HepG2 (cell line): ENCODE data around the gene CHID1. TPM values are rescaled to one million over a fixed set of nuclear protein-coding genes. Genes with fewer than 3 reads are reported as not detected.

ENCODE experiments used
- AHR ChIP-seq: IDR thresholded peaks from 2 replicates; pipeline ENCODE4 v1.6.1; 2018; ENCODE audit warnings: missing genetic modification reagents, missing compliant biosample characterization
- ASH2L ChIP-seq: fragments of 300-600, 200-600 bp; sonication (generic); IDR thresholded peaks from 2 replicates; pipeline ENCODE4 v1.7.0; 2017; ENCODE audit warnings: low read depth, mild to moderate bottlenecking, moderate library complexity, mixed read lengths, low read length; ENCODE audit not compliant: insufficient read length
- CENPX ChIP-seq: sonication (generic); formaldehyde crosslinking; IDR thresholded peaks from 2 replicates; pipeline ENCODE4 v1.9.0; 2021; ENCODE audit warnings: mild to moderate bottlenecking, missing genetic modification reagents, moderate library complexity
- FOXO1 ChIP-seq: sonication (generic); formaldehyde crosslinking; IDR thresholded peaks from 2 replicates; pipeline ENCODE4 v1.4.0; 2020; ENCODE audit warnings: missing genetic modification reagents
- KDM5B ChIP-seq: sonication (generic); formaldehyde crosslinking; IDR thresholded peaks from 2 replicates; pipeline ENCODE4 v1.4.0; 2020; ENCODE audit warnings: missing genetic modification reagents, mild to moderate bottlenecking, borderline replicate concordance
- KIAA2018 ChIP-seq: sonication (generic); formaldehyde crosslinking; IDR thresholded peaks from 2 replicates; pipeline ENCODE4 v1.5.0; 2020; ENCODE audit warnings: mild to moderate bottlenecking, missing genetic modification reagents, borderline replicate concordance
- MAFG ChIP-seq: sonication (generic); formaldehyde crosslinking; IDR thresholded peaks from 2 replicates; pipeline ENCODE4 v1.5.1; 2020; ENCODE audit warnings: mild to moderate bottlenecking, missing genetic modification reagents
- NR2F1 ChIP-seq, 2 experiments: fragments of 450-650 bp in 1 of 2; formaldehyde crosslinking in 1 of 2; IDR thresholded peaks; 2 replicates each; pipeline versions ENCODE4 v1.5.0 to v1.6.1; 2016 to 2020; ENCODE audit warnings: mild to moderate bottlenecking in 1 of 2, missing compliant biosample characterization in 1 of 2, missing genetic modification reagents in 1 of 2, moderate library complexity in 1 of 2
- RFX3 ChIP-seq: IDR thresholded peaks from 2 replicates; pipeline ENCODE4 v1.6.1; 2016; ENCODE audit warnings: missing biosample characterization, missing genetic modification reagents
- ZNF207 ChIP-seq: fragments of 450-650 bp; IDR thresholded peaks from 2 replicates; pipeline ENCODE4 v1.6.1; 2016; ENCODE audit warnings: antibody characterized with exemption, borderline replicate concordance
- ZNF275 ChIP-seq: sonication (generic); formaldehyde crosslinking; IDR thresholded peaks from 2 replicates; pipeline ENCODE4 v1.8.0; 2022; ENCODE audit warnings: missing genetic modification reagents, mild to moderate bottlenecking, inconsistent platforms, borderline replicate concordance
- ZNF446 ChIP-seq: sonication (generic); formaldehyde crosslinking; IDR thresholded peaks from 2 replicates; pipeline ENCODE4 v1.5.0; 2020; ENCODE audit warnings: mild to moderate bottlenecking, missing genetic modification reagents
- ZNF639 ChIP-seq: conservative IDR thresholded peaks from 2 replicates; pipeline ENCODE4 v1.6.1; 2018; ENCODE audit warnings: missing genetic modification reagents
- polyA plus RNA-seq, 8 experiments: library from polyadenylated mRNA; depleted of rRNA in 3 of 8; stranded (reverse) in 7 of 8; unstranded in 1 of 8; fragments of >200 nt; fragmentation: Illumina TruSeq in 4 of 8; extraction: Trizol in 4 of 8; gene quantifications; 2 replicates each; pipeline versions ENCODE4 v1.2.1 to v1.2.3, GENCODE V29; 2011 to 2016; ENCODE audit warnings: low read depth in 4 of 8, missing spikeins in 1 of 8, mixed read lengths in 1 of 8; ENCODE audit not compliant: insufficient read depth in 1 of 8
- total RNA-seq, 5 experiments: library from RNA; depleted of rRNA; stranded (reverse); fragments of >200 nt; fragmentation: Illumina TruSeq; extraction: Trizol; gene quantifications; 2 replicates each; pipeline ENCODE4 v1.2.3, GENCODE V29; 2016; ENCODE audit warnings: low read depth in 1 of 5
- TF ChIP-seq, protein P1 (sequence below): sonication (generic); formaldehyde crosslinking; IDR thresholded peaks from 2 replicates; pipeline ENCODE4 v1.4.0; 2020; ENCODE audit warnings: missing genetic modification reagents
- TF ChIP-seq, protein P2 (sequence below): sonication (generic); formaldehyde crosslinking; IDR thresholded peaks from 2 replicates; pipeline ENCODE4 v1.5.0; 2020; ENCODE audit warnings: missing genetic modification reagents

CHID1 gene
- total and polyA plus RNA-seq, 2 of the 13 experiments (the other 11 are each of a cell fraction or from before 2014, with no cell fraction given): 65.1 to 93.6 TPM

DNA sequence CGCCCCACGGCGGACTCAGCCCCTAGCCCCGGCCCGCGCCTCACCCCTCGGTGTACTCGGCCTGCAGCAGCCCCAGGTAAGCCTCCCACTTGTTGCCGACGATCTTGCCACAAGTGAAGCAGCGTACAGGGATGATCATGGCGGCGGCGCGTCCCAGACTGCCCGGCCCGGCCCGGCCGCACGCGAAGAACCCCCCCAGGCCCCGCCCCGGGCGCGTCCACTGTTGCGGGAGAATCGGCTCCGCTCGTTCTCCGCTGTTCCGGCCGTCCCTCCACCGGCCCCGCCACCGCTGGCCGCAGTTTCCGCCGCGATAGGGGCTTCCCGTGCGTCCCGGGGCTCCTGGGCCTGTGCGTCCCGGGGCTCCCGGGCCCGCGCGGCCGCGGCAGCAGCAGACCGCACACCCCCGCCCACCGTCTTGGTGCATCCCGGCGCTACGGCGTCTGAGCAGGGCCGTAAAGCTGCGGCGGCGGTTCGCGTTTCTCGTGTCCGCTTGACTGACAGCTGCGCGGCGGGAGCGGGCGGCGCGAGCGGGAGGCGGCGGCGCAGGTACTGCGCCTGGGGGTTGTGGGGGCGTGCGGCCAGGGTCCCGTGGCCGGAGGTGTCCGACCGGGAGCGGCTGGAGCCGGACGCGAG, 68.1 kb downstream of the CHID1 start, which contains the start of the genes POLR2L and TSPAN4 (continued):
- TF ChIP-seq ZNF207 (no peak), KIAA2018 (CRISPR knock-in tag) (no peak), NR2F1 (CRISPR knock-in tag; IDR thresholded peaks at IDR 0.05) (no peak; a peak in 1 of 4 replicates), ZNF639 (peak; percentile 65; the same call in 1 of the 2 replicates), AHR (no peak), ZNF446 (CRISPR knock-in tag) (no peak; the same call in 1 of the 2 replicates), KDM5B (CRISPR knock-in tag) (peak; percentile 65; the same call in 1 of the 2 replicates), FOXO1 (CRISPR knock-in tag) (no peak), MAFG (no peak), CENPX (no peak), ASH2L (peak; percentile 91), ZNF275 (CRISPR knock-in tag) (no peak), RFX3 (CRISPR knock-in tag) (no peak)
- TF ChIP-seq, protein P1, sequence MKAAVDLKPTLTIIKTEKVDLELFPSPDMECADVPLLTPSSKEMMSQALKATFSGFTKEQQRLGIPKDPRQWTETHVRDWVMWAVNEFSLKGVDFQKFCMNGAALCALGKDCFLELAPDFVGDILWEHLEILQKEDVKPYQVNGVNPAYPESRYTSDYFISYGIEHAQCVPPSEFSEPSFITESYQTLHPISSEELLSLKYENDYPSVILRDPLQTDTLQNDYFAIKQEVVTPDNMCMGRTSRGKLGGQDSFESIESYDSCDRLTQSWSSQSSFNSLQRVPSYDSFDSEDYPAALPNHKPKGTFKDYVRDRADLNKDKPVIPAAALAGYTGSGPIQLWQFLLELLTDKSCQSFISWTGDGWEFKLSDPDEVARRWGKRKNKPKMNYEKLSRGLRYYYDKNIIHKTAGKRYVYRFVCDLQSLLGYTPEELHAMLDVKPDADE (CRISPR knock-in tag): no peak
- TF ChIP-seq, protein P2, sequence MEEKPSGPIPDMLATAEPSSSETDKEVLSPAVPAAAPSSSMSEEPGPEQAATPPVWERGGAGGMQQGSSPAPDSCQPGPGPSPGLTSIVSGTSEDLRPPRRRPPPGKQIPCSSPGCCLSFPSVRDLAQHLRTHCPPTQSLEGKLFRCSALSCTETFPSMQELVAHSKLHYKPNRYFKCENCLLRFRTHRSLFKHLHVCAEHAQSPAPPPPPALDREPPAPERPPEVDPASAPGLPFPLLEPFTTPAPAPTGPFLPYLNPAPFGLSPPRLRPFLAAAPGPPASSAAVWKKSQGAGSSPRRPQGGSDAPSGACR: no peak
